Stimulated activated CD4-positive, alpha-beta T cell treated with anti-CD3 and anti-CD28 coated beads, TNF-alpha, amount 100 ng/mL, for 1 hour (primary cell): ENCODE data around the gene PTS.
"Not testable (repeated sequence)": the region's sequence is repeated elsewhere in the genome, so short reads cannot be mapped to it uniquely, and the experiment has no call there.

Source experiments
- DNase-seq, 3 donors: peaks; one replicate each; pipeline ENCODE4 v3.0.0-alpha.2; 2020; ENCODE audit warnings: low read depth in 3 of 3, low spot score in 1 of 3

The PTS gene

DNA sequence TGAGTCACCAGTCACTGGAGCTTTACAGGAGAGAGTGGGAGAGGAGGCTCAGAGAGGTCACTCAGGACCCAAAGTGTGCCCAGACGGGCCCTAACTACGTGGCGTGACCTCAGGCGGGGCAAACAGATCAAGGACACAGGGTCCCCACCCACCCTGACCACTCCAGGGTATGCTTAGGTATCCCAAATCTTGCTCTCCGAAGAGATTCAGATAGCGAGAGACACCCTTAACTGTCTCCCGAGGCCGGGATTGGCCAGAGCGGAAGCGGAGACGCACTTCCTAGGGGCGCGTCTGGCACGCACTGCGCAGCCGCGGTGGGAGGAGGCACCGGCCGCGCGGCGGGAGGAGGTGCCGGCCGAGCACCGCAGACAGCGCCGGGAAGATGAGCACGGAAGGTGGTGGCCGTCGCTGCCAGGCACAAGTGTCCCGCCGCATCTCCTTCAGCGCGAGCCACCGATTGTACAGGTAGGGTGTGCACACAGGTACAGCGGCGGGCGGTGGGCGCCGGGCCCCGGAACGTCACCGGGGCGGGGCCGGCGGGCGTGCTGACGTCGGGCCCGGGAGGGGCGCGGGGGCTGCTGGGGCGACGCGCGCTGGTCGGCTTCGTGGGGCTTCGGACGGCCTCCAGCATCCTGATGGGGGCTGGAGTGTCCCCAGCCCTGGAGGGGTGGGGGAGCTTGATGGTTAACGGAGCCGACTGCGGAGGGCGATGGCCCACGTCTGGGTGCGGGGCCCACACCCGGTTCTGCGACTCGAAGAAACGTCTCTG lies at the start of gene PTS:
PTS (plus strand) TSS at position 367 of the 769 bp plus-strand sequence; CDS start at position 383, 16 bp downstream.
- peak; percentile 52 to 64 (median 64) for DNase-seq

DNA sequence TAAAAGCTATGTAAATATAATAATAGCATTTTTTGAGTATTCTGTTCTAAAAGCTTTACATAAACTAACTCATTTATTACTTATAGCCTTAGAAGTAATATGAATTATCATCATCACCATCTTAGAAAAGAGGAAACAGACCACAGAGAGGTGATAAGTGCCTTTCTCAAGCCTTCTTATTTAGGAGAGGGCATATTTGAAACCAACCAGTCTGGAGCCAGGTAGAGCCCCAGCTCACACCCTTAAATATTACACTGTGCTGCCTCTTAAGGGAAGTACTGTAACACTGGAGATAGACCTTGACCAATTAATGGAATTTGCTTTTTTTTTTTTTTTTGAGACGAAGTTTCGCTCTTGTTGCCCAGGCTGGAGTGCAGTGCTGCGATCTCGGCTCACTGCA lies 48.6 kb upstream of the PTS start:
- DNase-seq, result no peak

DNA sequence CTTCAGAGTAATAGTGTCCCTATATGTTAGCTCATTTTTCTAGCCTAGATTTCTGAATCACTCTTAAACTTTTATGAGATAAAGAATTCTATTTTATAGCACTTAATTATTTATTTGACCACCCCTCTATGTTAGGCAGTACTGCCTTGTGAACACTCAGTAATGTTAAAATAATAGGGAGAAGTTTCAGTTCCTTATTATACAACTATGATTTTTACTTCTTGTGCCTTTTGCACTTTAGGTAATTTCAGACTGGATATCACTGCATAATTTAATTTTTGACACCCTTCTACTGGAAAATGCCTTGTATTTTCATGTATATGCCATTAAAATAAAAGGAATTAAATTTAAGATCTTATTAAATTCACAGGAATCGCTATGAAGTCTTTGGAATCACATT lies 47.8 kb upstream of the PTS start:
- DNase-seq, result no peak

DNA sequence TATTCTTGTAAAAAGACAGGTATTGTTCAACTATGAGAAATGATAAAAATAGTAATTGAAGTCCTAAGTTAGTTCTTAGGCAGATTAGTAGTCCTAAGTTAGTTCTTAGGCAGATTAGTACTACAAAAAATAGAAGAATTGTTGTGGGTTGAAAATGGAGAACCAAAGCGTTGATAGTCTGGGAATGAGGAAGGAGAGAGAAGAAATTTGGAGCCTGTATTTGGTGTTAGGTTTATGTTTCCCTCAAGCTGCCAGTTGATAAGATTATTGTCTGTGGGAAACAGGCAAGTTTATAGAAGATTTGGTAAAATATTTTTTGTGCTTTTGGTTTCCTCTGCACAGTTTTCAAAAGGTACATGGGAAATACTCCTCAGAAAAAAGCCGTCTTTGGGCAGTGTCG lies 47.3 kb upstream of the PTS start:
- DNase-seq, result no peak

DNA sequence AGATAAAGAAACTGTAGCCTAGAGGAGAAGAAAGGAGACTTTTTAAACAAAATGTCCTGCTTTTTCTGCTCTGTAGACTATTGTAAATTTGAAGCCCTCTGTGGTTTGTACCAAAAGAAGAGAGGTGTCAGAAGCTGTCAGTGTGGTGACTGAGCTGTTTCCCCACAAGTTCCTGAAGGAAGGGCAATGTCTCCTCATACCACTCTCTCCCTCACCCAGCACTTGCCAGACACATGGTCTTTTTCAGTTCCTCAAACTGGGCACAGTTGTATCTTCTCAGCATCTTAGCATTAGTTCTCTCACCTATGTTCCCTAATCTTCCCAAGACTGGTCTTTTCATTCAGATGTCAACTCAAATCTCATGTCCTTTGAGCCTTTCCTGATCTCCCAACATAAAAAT lies 46.6 kb upstream of the PTS start:
- no peak for DNase-seq

DNA sequence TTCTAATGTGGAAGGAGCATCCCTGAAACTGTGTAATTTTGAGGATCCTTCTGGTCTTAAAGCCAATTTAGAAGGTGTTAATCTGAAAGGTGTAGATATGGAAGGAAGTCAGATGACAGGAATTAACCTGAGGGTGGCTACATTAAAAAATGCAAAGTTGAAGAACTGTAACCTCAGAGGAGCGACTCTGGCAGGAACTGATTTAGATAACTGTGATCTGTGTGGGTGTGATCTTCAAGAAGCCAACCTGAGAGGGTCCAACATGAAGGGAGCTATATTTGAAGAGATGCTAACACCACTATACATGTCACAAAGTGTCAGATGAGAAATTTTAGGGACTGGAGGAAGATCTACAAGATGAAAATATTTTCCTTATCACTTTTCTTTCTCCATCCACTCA lies 43.4 kb upstream of the PTS start:
- DNase-seq, result no peak

DNA sequence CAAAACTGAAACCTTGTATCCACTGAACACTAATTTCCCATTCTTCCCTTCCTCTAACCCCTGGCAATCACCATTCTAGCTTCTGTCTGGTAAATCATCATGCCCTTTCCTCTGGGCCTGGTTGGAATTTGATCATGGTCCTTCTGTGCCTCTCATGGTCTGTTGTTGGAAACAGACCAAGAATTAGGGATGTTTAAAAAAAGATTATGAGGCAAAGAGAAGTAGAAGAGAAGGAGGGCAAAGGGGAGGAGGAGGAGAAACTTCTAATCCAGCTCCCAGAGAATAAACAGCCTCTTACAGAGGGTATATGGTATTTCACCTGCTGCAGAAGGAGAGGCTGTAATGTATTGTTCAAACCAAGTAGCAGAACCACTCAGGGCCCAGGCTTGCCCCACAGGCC lies 40.3 kb upstream of the PTS start:
- DNase-seq, result no peak

DNA sequence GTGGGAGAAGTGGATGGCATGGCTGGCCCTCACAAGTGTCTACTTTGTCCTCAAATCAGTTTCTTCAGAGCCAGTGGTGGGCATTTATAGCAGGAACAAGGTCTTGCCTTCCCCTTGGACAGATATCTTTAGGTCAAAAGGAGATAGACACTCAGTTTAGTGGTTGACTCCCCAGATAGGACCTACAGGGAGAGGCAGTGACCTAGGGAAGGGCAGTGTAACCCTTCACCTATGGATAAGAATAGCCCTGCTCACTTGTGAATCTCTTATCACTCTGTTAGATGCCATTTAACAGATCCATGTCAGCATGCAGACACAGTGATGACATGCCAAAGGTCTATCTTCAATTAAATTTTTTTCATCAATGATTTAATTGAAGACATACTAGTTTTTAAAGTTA lies 39.9 kb upstream of the PTS start:
- no peak for DNase-seq

DNA sequence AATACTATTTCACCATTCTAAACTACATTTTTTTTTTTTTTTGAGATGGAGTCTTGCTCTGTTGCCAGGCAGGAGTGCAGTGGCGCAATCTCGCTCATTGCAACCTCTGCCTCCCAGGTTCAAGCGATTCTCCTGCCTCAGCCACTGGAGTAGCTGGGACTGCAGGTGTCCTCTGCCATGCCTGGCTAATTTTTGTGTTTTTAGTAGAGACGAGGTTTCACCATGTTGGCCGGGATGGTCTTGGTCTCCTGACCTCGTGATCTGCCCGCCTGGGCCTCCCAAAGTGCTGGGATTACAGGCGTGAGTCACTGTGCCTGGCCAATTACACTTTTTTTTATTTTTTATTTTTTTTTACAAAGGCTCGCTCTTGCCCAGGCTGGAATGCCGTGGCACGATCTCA lies 31.1 kb upstream of the PTS start:
- not testable (repeated sequence) for DNase-seq

DNA sequence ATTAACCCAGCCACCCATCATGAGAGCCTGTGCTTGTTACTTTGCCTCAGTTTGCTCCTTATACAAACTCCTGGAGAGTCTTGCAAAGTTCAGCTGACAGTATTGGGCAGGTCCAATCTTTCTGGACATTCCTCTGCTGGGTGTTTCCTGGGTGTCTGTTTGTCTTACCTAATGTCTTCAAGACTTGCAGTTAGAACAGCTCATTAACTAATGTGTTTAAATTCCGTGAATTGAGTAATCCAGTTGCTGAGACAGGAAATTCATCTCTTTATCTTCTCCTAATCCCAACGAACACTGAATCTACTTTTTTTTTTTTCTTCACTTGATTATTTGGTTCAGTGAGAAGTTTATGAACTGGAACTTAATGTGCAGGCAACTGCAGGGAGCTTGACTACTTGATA lies 30.3 kb upstream of the PTS start:
- no peak for DNase-seq

DNA sequence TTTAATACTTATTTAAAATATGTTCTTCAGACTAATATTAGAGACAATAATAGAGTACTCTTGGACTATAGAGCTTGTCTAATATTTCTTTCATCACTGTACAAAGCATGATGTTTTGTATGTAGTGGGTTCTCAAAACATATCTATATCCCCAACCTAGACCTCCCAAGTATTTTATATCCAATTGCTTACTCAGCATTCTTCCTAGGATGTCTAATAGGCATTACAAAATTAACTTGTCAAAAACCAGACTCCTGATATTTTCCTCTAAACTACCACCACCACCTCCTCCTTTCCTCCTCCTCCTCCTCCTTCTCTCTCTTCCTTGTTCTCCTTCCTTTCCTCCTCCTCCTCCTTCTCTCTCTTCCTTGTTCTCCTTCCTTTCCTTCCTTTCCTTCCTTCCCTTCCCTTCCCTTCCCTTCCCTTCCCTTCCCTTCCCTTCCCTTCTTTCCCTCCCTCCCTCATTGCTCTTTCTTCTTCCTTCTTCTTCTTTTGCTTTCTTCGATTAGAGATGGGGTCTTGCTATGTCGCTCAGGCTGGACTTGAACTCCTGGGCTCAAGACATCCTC lies 29.6 kb upstream of the PTS start:
- DNase-seq, result no peak

DNA sequence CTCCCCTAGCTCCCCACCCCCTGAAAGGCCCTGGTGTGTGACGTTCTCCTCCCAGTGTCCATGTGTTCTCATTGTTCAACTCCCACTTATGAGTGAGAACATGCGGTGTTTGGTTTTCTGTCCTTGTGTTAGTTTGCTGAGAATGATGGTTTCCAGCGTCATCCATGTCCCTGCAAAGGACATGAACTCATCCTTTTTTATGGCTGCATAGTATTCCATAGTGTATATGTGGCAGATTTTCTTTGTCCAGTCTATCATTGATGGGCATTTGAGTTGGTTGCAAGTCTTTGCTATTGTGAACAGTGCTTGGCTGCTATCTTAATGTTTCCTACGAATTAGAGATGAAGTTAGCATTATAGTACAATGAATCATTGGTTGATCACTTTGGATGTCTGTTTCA lies 27.1 kb upstream of the PTS start:
- DNase-seq, result not testable (repeated sequence)

DNA sequence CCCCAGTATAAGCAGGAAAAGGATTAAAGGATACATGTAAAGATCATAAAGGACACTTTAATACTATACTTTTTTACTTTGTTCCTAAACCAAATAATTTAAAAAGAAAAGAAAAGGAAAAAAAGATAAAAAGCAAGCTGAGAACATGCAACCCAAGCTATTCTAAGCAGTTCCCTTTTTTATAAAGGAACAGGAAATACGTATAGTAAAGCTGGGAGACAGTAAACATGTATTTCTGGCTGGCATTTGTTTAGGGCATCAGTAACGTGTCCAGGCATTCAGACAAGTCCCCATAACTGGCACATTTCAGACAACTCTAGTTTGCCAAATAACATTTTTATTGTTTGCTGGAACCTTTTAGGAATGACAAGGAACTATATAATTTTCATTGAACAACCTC lies 26.0 kb upstream of the PTS start:
- no peak for DNase-seq

DNA sequence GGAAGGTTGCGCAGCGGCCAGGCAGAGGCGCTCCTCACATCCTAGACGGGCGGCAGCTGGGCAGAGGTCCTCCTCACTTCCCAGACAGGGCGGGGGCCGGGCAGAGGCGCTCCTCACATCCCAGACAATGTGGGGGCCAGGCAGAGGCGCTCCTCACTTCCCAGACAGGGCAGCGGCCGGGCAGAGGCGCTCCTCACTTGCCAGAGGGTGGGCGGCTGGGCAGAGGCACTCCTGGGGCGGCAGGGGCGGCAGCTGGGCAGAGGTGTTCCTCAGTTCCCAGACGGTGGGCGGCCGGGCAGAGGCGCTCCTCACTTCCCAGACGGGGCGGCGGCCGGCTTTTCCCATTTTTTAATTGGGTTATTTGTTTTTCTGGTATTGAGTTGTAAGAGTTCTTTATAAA lies 20.2 kb upstream of the PTS start:
- no peak for DNase-seq

DNA sequence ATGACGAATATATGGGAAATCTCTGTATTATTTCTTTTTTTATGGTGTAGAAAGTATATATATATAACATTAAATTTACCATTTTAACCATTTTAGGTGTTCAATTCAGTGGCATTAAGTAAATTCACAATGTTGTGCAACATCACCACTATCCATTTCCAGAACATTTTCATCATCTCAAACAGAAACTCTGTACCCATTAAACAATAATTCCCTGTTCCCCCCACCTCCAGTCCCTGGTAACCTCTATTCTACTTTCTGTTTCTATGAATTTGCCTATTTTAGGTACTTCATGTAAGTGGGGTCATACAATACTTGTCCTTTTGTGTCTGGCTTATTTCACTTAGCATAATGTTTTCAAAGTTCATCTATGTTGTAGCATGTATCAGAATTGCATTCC lies 15.3 kb upstream of the PTS start:
- DNase-seq, result no peak

DNA sequence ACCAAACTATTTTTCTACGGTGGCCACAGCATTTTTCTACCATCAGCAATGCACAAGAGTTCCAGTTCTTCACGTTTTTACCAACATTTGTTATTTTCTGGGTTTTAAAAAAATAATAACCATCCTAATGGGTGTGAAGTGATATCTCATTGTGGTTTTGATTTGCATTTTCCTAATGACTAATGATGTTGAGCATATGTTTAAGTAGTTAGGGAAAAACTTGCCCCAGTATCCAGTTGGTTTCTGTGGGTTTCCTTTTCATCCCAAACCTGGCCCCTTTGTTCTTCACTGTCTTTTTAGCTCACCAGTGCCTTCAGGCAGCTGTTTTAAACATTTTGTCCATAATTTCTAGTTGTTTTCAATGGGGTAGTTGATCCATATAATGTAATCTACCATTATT lies 14.7 kb upstream of the PTS start:
- no peak for DNase-seq

DNA sequence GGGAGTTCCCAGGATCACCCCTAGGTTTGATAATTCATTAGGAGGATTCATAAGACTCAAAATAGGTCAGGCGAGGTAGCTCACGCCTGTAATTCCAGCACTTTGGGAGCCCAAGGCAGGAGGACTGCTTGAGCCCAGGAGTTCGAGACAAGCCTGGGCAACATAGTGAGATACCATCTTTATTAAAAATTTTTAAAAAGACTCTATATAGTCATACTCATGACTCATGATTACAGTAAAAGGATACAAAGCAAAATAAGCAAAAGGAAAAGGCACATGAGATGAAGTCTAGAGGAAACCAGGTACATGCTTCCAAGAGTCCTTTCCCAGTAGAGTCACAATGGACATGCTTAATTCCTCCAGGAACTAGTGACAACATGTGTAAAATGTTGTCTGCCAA lies 13.9 kb upstream of the PTS start:
- no peak for DNase-seq

DNA sequence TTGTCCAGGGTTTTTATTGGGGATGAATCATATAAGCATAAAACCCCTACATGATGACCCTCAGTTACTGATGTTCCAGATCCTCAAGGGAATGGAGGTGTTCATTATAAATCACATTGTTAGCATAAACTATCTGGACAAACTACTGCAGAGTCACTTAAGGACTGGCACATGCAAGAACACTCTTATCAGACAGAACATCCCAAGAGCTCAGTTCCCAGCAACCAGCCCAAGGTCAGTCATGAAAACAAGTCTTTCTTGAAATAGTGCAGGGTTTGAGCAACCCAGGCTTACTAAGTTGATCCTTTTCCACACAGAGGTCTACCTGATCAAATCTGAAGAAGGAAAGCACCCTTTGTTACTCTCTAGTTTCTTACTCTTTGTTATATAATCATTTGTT lies 13.5 kb upstream of the PTS start:
- no peak for DNase-seq

DNA sequence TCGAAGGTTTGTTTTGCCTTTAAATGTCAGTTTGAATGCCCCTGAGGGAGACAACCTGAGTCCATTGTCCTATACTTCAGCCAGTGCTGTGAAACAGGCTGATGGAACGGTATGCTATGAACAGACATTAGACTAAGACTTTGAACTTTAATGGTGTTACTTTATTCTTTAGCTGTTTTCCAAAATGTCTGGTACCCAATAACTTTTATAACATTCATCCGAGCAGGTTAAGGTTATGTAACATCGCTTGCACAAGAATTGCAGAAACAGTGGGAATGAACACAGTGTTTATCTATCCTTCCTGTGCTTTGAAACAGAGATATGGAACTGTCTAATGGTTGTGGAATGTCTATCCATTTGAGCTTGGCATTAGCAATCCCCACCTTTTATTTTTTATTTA lies 12.5 kb upstream of the PTS start:
- no peak for DNase-seq

DNA sequence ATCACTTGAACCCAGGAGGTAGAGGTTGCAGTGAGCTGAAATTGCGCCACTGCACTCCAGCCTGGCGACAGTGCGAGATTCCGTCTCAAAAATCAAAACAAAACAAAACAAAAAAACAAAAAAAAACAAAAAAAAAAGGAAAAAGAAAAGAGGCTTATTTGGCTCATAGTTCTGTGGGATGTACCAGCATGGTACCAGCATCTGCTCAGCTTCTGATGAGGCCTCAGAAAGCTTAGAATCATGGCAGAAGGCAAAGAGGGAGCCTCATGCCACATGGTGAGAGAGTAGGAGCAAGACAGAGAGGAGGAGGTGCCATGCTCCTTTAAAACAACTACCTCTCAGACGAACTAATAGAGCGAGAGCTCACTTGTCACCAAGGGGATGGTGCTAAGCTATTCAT lies 10.6 kb upstream of the PTS start:
- no peak for DNase-seq

DNA sequence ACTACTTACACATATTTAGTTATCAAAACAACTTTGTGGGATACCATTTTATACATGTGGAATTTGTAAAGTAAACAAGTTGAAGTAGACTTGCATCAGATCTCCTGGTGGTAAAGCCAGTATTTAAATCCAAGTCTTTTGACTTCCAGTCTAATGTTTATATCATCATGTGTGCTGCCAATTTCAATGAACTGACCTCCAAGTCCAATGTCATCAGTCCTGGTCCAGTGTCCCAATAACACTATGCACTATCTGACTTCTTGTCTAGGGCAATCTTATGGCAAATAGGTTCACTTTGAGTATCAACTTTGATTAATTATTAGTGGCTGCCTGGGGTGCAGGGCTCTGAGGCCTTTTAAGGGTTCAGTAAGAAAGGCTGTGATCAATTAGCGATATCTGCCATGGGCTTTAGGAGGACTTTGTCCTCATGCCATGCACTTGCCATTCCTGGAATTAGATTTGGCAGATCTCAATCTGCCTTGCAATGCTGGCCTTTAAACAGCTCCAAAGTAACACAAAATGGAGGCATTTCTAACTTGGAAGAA lies 9.6 kb upstream of the PTS start:
- no peak for DNase-seq

DNA sequence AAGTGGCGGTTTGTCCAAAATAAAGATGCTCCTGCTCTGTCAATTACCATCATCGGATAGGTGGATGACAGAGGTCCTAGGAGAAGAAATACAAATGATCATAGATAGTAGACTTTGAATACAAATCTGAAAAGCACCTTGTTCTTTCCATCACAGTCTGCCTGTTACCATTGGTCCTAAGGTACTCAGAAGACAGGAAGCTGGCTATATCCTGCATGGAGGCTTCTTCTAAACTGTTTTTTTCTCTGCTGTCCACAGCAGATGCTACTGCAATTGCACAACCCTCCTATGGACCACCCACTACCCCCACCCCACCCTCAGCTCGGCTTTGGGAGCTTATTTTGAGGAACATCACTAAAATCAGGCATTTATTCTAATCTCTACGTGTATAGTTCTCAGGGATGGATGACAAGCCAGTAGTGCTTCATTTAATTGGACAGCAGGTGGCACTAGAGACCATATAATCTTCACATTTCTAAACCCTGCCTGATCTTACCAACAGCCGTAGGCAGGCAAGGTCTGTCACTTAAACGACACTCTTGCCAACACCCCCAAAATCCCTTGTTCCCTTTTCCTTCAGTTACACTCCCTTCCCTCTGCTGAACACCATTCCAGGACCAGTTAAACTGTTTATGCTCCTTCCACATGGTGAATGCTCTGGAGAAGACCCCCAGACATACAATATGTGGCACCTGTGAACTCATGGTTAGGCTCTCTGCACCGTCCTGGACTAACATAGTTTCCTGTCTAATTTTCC lies 6.6 kb upstream of the PTS start:
- DNase-seq, result no peak
